Measurements from ENCODE around the gene PRLHR.

DNA sequence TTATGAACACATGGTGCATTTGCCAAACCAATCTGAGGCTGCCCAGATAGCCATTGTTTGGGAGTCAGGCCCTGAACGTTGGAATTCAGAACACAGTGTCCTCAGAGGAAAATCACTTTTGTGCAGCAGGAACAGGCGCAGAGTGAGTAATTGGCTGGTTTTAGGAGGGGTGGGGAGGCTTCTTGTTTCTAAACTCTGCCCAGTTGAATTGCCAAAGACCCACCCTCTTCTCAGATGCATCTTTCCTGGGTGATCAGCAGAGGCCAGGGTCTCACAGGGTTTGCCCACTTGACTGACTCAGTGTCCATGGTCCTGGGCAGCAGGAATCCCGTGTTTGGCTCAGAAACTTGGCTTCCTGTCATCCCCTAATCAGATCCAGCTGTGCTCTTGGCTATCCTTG lies 24.3 kb downstream of the PRLHR start:
- TF ChIP-seq, protein P1, sequence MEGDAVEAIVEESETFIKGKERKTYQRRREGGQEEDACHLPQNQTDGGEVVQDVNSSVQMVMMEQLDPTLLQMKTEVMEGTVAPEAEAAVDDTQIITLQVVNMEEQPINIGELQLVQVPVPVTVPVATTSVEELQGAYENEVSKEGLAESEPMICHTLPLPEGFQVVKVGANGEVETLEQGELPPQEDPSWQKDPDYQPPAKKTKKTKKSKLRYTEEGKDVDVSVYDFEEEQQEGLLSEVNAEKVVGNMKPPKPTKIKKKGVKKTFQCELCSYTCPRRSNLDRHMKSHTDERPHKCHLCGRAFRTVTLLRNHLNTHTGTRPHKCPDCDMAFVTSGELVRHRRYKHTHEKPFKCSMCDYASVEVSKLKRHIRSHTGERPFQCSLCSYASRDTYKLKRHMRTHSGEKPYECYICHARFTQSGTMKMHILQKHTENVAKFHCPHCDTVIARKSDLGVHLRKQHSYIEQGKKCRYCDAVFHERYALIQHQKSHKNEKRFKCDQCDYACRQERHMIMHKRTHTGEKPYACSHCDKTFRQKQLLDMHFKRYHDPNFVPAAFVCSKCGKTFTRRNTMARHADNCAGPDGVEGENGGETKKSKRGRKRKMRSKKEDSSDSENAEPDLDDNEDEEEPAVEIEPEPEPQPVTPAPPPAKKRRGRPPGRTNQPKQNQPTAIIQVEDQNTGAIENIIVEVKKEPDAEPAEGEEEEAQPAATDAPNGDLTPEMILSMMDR (IDR thresholded peaks at IDR 0.05; ENCODE audit: insufficient read depth, low read length): no peak
- TF ChIP-seq GABPA (IDR thresholded peaks at IDR 0.05; ENCODE audit: low read depth): no peak
